Posterior cingulate gyrus (tissue), 11 donors: Measurements from ENCODE around the gene FANCD2.
"Not testable (repeated sequence)": the region's sequence is repeated elsewhere in the genome, so short reads cannot be mapped to it uniquely, and the experiment has no call there.

ENCODE experiments used
- DNase-seq, 10 donors: peaks; one replicate each; pipeline versions ENCODE4 v3.0.0 to v3.0.0-alpha.2; 2020 to 2021; ENCODE audit warnings: mixed read lengths in 3 of 10
- intact Hi-C: fragments of 100-400 bp; cut with DNase I; formaldehyde crosslinking; loops from one replicate; pipeline ENCODE4 v1.15.1; 2023

The FANCD2 gene

GRCh38 chr3:10026084-10026890, at the start of gene FANCD2:
FANCD2 (plus strand) TSS chr3:10026437; CDS start chr3:10028658, 2,221 bp downstream.
- intact Hi-C loops = loop anchor here (5.0 kb wide), 1 partner anchor 39 kb away; the partner anchor contains the start of gene EMC3

GRCh38 chr3:9976721-9977709, 49.2 kb upstream of the FANCD2 start:
- intact Hi-C loops = no loop called here
- DNase-seq = peak in 2 of 10 donors; percentile 19 to 54

More at GRCh38 chr3:10026084-10026890, at the start of gene FANCD2:
- DNase-seq = peak; percentile 83 to 99 (median 92)

GRCh38 chr3:9978710-9979305, 47.4 kb upstream of the FANCD2 start:
- intact Hi-C loops = no loop called here
- DNase-seq = no peak

- intact Hi-C loops = no loop called here
- no peak for DNase-seq
These were observed 46.0 kb upstream of the FANCD2 start for GRCh38 chr3:9980251-9980650.

GRCh38 chr3:9986230-9986725, 40.0 kb upstream of the FANCD2 start:
- DNase-seq = peak in 1 of 10 donors; percentile 82

GRCh38 chr3:9994086-9994844, 32.0 kb upstream of the FANCD2 start:
- intact Hi-C loops = no loop called here
- DNase-seq = no peak

More at GRCh38 chr3:9986230-9986725, 40.0 kb upstream of the FANCD2 start:
- intact Hi-C loops = loop anchor here (5.0 kb wide), 1 partner anchor 41 kb away; the partner anchor contains the start of gene FANCD2

GRCh38 chr3:10000686-10001085, 25.6 kb upstream of the FANCD2 start:
- intact Hi-C loops = no loop called here
- no peak for DNase-seq

GRCh38 chr3:10002951-10003350, 23.3 kb upstream of the FANCD2 start:
- intact Hi-C loops = no loop called here
- peak in 1 of 10 donors; percentile 47 for DNase-seq

- no peak for DNase-seq
- intact Hi-C loops = no loop called here
These were observed 21.7 kb upstream of the FANCD2 start for GRCh38 chr3:10004506-10004905.

GRCh38 chr3:10004960-10005564, 21.2 kb upstream of the FANCD2 start:
- intact Hi-C loops = no loop called here
- DNase-seq = no peak

GRCh38 chr3:10006048-10006761, 20.0 kb upstream of the FANCD2 start:
- DNase-seq = peak in 4 of 10 donors; percentile 50 to 86 (median 80)
- intact Hi-C loops = no loop called here

GRCh38 chr3:10006762-10007090, 19.5 kb upstream of the FANCD2 start:
- peak in 2 of 10 donors; percentile 45 to 81 for DNase-seq
- intact Hi-C loops = no loop called here

GRCh38 chr3:10007126-10007782, 19.0 kb upstream of the FANCD2 start:
- DNase-seq = peak in 2 of 10 donors; percentile 13 to 45
- intact Hi-C loops = no loop called here

GRCh38 chr3:10008216-10008587, 18.0 kb upstream of the FANCD2 start:
- intact Hi-C loops, DNase-seq: not testable (repeated sequence)

- intact Hi-C loops = no loop called here
- peak; percentile 69 to 98 (median 86) for DNase-seq
These were observed 17.5 kb upstream of the FANCD2 start for GRCh38 chr3:10008588-10009344.

GRCh38 chr3:10010421-10010877, 15.8 kb upstream of the FANCD2 start:
- DNase-seq = no peak
- intact Hi-C loops = no loop called here

GRCh38 chr3:10010878-10011465, 15.3 kb upstream of the FANCD2 start:
- DNase-seq = peak; percentile 87 to 99 (median 95)
- intact Hi-C loops = no loop called here
